HepG2 (cell line): Measurements from ENCODE around the gene DCDC1. TPM values are rescaled to one million over a fixed set of nuclear protein-coding genes. Genes with fewer than 3 reads are reported as not detected.
"Not testable (repeated sequence)": the region's sequence is repeated elsewhere in the genome, so short reads cannot be mapped to it uniquely, and the experiment has no call there.

Experiments
- ATAC-seq: fragments of 200-7000 bp; cut with Tn5 transposase; 3 replicates; pipeline ENCODE4 v1.9.1; 2020; ENCODE audit warnings: mild to moderate bottlenecking, moderate library complexity
- BruUV-seq: library from RNA; stranded (reverse); fragments of 400-500 nt; replicated peaks from 2 replicates; lab custom pipeline; 2021; lab: Mats Ljungman, UMichigan
- CTCF ChIA-PET: fragments of 300-600 bp; formaldehyde crosslinking; extraction: SDS; loops from one replicate; lab custom pipeline; 2021; ENCODE audit warnings: low total read pairs, inconsistent platforms, low intra/inter-chr PET ratio; lab: Yijun Ruan, JAX
- POLR2A ChIA-PET: fragments of 350-600 bp; sonication (Branson Sonifier 250); formaldehyde crosslinking; loops from one replicate; lab custom pipeline; 2020; ENCODE audit warnings: antibody characterized with exemption, inconsistent platforms; lab: Yijun Ruan, JAX
- DNase-seq: peaks from one replicate; pipeline ENCODE4 v3.0.0-alpha.2; 2015; ENCODE audit warnings: low spot score
- FAIRE-seq: peaks from 3 replicates; lab custom pipeline; 2011; peaks lifted over from hg19 to GRCh38; lab: Jason Lieb, UNC
- H2AFZ ChIP-seq: one replicate; pipeline ENCODE4 v1.6.1; 2011; ENCODE audit warnings: low read length, inconsistent platforms
- H3K27ac ChIP-seq: fragments of 300-600 bp; 3 replicates; pipeline ENCODE4 v1.8.0; 2011; ENCODE audit warnings: mixed run types, mild to moderate bottlenecking, mixed read lengths, low read length, inconsistent platforms; ENCODE audit not compliant: insufficient read depth; ENCODE audit errors: extremely low read length
- H3K27me3 ChIP-seq, 2 experiments: fragments of 200-600 bp in 1 of 2; 2 replicates in 1 of 2; 3 replicates in 1 of 2; pipeline versions ENCODE4 v1.6.0 to v1.8.0; 2011; ENCODE audit warnings: low read length in 2 of 2, mild to moderate bottlenecking in 2 of 2, moderate library complexity in 2 of 2, inconsistent platforms in 1 of 2; ENCODE audit not compliant: insufficient read depth in 2 of 2, control insufficient read depth in 1 of 2
- H3K36me3 ChIP-seq, 2 experiments: fragments of 200-600 bp in 1 of 2; replicated peaks in 1 of 2; 2 replicates in 1 of 2; 3 replicates in 1 of 2; pipeline versions ENCODE4 v1.5.1 to v1.8.0; 2011; ENCODE audit warnings: low read length in 2 of 2, inconsistent platforms in 1 of 2; ENCODE audit not compliant: insufficient read depth in 2 of 2, control insufficient read depth in 1 of 2
- H3K4me1 ChIP-seq: 2 replicates; pipeline ENCODE4 v1.5.1; 2012; ENCODE audit warnings: low read length, inconsistent platforms; ENCODE audit not compliant: insufficient read depth
- H3K4me2 ChIP-seq: 2 replicates; pipeline ENCODE4 v1.6.0; 2011; ENCODE audit warnings: low read depth, low read length, inconsistent platforms
- H3K4me3 ChIP-seq, 3 experiments: fragments of 200-600 bp in 1 of 3; sonication (generic), shearing (Covaris generic) in 1 of 3; replicated peaks in 1 of 3; 2 replicates each; pipeline ENCODE4 v1.5.1; 2011 to 2016; ENCODE audit warnings: low read length in 3 of 3, inconsistent platforms in 2 of 3, low read depth in 2 of 3, mild to moderate bottlenecking in 2 of 3, control low read depth in 1 of 3, mixed read lengths in 1 of 3; ENCODE audit not compliant: insufficient read depth in 1 of 3
- H3K79me2 ChIP-seq: one replicate; pipeline ENCODE4 v1.6.1; 2011; ENCODE audit warnings: low read length, inconsistent platforms; ENCODE audit not compliant: insufficient read depth
- H3K9ac ChIP-seq: 2 replicates; pipeline ENCODE4 v1.6.0; 2011; ENCODE audit warnings: mild to moderate bottlenecking, low read depth, low read length, inconsistent platforms; ENCODE audit not compliant: insufficient read depth
- H3K9me3 ChIP-seq: 2 replicates; pipeline ENCODE4 v1.5.1; 2012; ENCODE audit warnings: mild to moderate bottlenecking, low read length
- H4K20me1 ChIP-seq: 2 replicates; pipeline ENCODE4 v1.6.0; 2011; ENCODE audit warnings: inconsistent platforms, mild to moderate bottlenecking, low read length, moderate library complexity; ENCODE audit not compliant: insufficient read depth
- CEBPG ChIP-seq: IDR thresholded peaks from 2 replicates; pipeline ENCODE4 v1.6.1; 2016
- E2F2 ChIP-seq: sonication (generic); formaldehyde crosslinking; IDR thresholded peaks from 2 replicates; pipeline ENCODE4 v1.4.0; 2020; ENCODE audit warnings: missing genetic modification reagents, borderline replicate concordance
- PRPF4 ChIP-seq: fragments of 200-400 bp; formaldehyde crosslinking; IDR thresholded peaks from 2 replicates; pipeline ENCODE4 v1.6.1; 2016; ENCODE audit warnings: low read length, low read depth; ENCODE audit not compliant: poor library complexity, severe bottlenecking
- ZIK1 ChIP-seq: sonication (generic); formaldehyde crosslinking; IDR thresholded peaks from 2 replicates; pipeline ENCODE4 v1.5.0; 2020; ENCODE audit warnings: mild to moderate bottlenecking, low read depth, missing genetic modification reagents, borderline replicate concordance
- ZNF33A ChIP-seq: sonication (generic); formaldehyde crosslinking; IDR thresholded peaks from 2 replicates; pipeline ENCODE4 v1.5.1; 2020; ENCODE audit warnings: missing genetic modification reagents, mild to moderate bottlenecking, moderate library complexity, borderline replicate concordance
- WGBS: methylation state at CpG from one replicate; pipeline ENCODE4 v1.1.6; 2017; ENCODE audit warnings: low lambda C conversion rate; 5-methylcytosine and 5-hydroxymethylcytosine counted together
- in situ Hi-C: cut with HindIII; loops from 2 replicates; pipeline ENCODE4 v1.10.0; 2017; ENCODE audit warnings: low pct_unique_long_range_greater_than_20kb; ENCODE audit not compliant: extremely low pct_ligation_motif_present
- intact Hi-C: fragments of 100-400 bp; cut with micrococcal nuclease; formaldehyde crosslinking; loops from one replicate; pipeline ENCODE4 v1.10.0; 2022; ENCODE audit not compliant: unreplicated experiment
- polyA plus RNA-seq, 8 experiments: library from polyadenylated mRNA; depleted of rRNA in 3 of 8; stranded (reverse) in 7 of 8; unstranded in 1 of 8; fragments of >200 nt; fragmentation: Illumina TruSeq in 4 of 8; extraction: Trizol in 4 of 8; gene quantifications; 2 replicates each; pipeline versions ENCODE4 v1.2.1 to v1.2.3, GENCODE V29; 2011 to 2016; ENCODE audit warnings: low read depth in 4 of 8, missing spikeins in 1 of 8, mixed read lengths in 1 of 8; ENCODE audit not compliant: insufficient read depth in 1 of 8
- total RNA-seq, 5 experiments: library from RNA; depleted of rRNA; stranded (reverse); fragments of >200 nt; fragmentation: Illumina TruSeq; extraction: Trizol; gene quantifications; 2 replicates each; pipeline ENCODE4 v1.2.3, GENCODE V29; 2016; ENCODE audit warnings: low read depth in 1 of 5
- TF ChIP-seq, protein P1 (sequence below): sonication (generic); formaldehyde crosslinking; IDR thresholded peaks from 2 replicates; pipeline ENCODE4 v1.4.0; 2020; ENCODE audit warnings: missing genetic modification reagents, borderline replicate concordance
- TF ChIP-seq, protein P2 (sequence below): sonication (generic); formaldehyde crosslinking; IDR thresholded peaks from 2 replicates; pipeline ENCODE4 v1.4.0; 2020; ENCODE audit warnings: missing genetic modification reagents

DCDC1 gene
- total and polyA plus RNA-seq, 2 of the 13 experiments (the other 11 are each of a cell fraction or from before 2014, with no cell fraction given), result 0.12 to 0.27 TPM

DNA sequence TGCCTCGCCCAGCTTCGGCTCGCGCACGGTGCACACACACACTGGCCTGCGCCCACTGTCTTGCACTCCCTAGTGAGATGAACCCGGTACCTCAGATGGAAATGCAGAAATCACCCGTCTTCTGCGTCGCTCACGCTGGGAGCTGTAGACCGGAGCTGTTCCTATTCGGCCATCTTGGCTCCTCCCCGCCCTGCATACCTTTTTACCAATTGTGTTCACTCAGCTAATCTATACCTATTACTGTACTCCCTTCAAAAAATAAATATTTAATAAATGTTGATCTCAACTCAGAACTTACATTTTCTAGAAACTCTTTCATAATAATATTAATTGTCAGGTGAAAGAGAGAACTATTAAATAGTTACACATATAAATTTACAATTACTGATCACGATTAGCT is 48.0 kb downstream of the DCDC1 start:
- intact Hi-C loops, H3K9ac ChIP-seq, H4K20me1 ChIP-seq, DNase-seq, H3K27ac ChIP-seq, CTCF ChIA-PET, H3K9me3 ChIP-seq, ATAC-seq, H3K27me3 ChIP-seq, FAIRE-seq, in situ Hi-C loops, H3K4me1 ChIP-seq, H3K4me2 ChIP-seq, H3K79me2 ChIP-seq, H3K4me3 ChIP-seq, POLR2A ChIA-PET, H2AFZ ChIP-seq, BruUV-seq, H3K36me3 ChIP-seq: not testable (repeated sequence)
- 76% methylated on average over 15 of the region's 15 CpGs for WGBS

GRCh38 chr11:31303644-31304180 is 65.8 kb downstream of the DCDC1 start:
- H3K4me1 ChIP-seq, result no peaks in the 10 kb centered on the region
- POLR2A ChIA-PET, result no interaction called here
- H2AFZ ChIP-seq, result no peak overlapping the region
- DNase-seq (no peak), ATAC-seq (no peak), FAIRE-seq (no peak)
- H3K4me2 ChIP-seq, result no peak overlapping the region
- 2% methylated on average over 3 of the region's 3 CpGs for WGBS
- in situ Hi-C loops, result no loop called here
- BruUV-seq, result no TSS peak
- H3K79me2 ChIP-seq, result no peaks in the 10 kb centered on the region
- H4K20me1 ChIP-seq, result no peaks in the 10 kb centered on the region
- H3K9ac ChIP-seq, result no peak overlapping the region
- H3K9me3 ChIP-seq, result no peaks in the 10 kb centered on the region
- no peak overlapping the region for H3K4me3 ChIP-seq
- no peaks in the 10 kb centered on the region for H3K36me3 ChIP-seq
- no peaks in the 10 kb centered on the region for H3K27me3 ChIP-seq
- intact Hi-C loops, result loop anchor here (5.0 kb wide), 1 partner anchor 341 kb away; no protein-coding TSS in a partner anchor
- H3K27ac ChIP-seq, result no peak overlapping the region
- CTCF ChIA-PET, result no interaction called here
- TF ChIP-seq, protein P1, sequence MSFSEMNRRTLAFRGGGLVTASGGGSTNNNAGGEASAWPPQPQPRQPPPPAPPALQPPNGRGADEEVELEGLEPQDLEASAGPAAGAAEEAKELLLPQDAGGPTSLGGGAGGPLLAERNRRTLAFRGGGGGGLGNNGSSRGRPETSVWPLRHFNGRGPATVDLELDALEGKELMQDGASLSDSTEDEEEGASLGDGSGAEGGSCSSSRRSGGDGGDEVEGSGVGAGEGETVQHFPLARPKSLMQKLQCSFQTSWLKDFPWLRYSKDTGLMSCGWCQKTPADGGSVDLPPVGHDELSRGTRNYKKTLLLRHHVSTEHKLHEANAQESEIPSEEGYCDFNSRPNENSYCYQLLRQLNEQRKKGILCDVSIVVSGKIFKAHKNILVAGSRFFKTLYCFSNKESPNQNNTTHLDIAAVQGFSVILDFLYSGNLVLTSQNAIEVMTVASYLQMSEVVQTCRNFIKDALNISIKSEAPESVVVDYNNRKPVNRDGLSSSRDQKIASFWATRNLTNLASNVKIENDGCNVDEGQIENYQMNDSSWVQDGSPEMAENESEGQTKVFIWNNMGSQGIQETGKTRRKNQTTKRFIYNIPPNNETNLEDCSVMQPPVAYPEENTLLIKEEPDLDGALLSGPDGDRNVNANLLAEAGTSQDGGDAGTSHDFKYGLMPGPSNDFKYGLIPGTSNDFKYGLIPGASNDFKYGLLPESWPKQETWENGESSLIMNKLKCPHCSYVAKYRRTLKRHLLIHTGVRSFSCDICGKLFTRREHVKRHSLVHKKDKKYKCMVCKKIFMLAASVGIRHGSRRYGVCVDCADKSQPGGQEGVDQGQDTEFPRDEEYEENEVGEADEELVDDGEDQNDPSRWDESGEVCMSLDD (CRISPR knock-in tag), result no peak
- TF ChIP-seq ZIK1 (CRISPR knock-in tag) (no peak), E2F2 (CRISPR knock-in tag) (no peak), CEBPG (CRISPR knock-in tag) (no peak), PRPF4 (no peak), ZNF33A (no peak)
- TF ChIP-seq, protein P2, sequence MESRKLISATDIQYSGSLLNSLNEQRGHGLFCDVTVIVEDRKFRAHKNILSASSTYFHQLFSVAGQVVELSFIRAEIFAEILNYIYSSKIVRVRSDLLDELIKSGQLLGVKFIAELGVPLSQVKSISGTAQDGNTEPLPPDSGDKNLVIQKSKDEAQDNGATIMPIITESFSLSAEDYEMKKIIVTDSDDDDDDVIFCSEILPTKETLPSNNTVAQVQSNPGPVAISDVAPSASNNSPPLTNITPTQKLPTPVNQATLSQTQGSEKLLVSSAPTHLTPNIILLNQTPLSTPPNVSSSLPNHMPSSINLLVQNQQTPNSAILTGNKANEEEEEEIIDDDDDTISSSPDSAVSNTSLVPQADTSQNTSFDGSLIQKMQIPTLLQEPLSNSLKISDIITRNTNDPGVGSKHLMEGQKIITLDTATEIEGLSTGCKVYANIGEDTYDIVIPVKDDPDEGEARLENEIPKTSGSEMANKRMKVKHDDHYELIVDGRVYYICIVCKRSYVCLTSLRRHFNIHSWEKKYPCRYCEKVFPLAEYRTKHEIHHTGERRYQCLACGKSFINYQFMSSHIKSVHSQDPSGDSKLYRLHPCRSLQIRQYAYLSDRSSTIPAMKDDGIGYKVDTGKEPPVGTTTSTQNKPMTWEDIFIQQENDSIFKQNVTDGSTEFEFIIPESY, result no peak
